Tibial nerve (tissue), 4 donors: ENCODE measurements around the gene MCF2L2. TPM values are rescaled to one million over a fixed set of nuclear protein-coding genes. Genes with fewer than 3 reads are reported as not detected.
A peak's percentile ranks its signal among the peaks of the same experiment; 100 is the strongest.

Experiments
- DNase-seq, 2 donors: peaks; one replicate each; pipeline ENCODE4 v3.0.0-alpha.2; 2019; ENCODE audit warnings: low spot score in 2 of 2
- H3K27ac ChIP-seq, 4 donors: fragments of 200-600 bp; sonication (generic) in 3 of 4; one replicate each; pipeline ENCODE4 v1.5.1; 2017 to 2019; ENCODE audit warnings: mild to moderate bottlenecking in 1 of 4
- H3K27me3 ChIP-seq, 2 donors: fragments of 200-600 bp; sonication (generic) in 1 of 2; one replicate each; pipeline versions ENCODE4 v1.5.1 to v1.6.0; 2017 to 2019
- H3K36me3 ChIP-seq, 3 donors: fragments of 200-600 bp; sonication (generic); one replicate each; pipeline ENCODE4 v1.5.1; 2018 to 2019
- H3K4me1 ChIP-seq, 4 donors: fragments of 200-600 bp; sonication (generic) in 3 of 4; one replicate each; pipeline ENCODE4 v1.5.1; 2017 to 2019
- H3K4me3 ChIP-seq, 4 donors: fragments of 200-600 bp; sonication (generic) in 3 of 4; one replicate each; pipeline ENCODE4 v1.5.1; 2017 to 2019; ENCODE audit warnings: mild to moderate bottlenecking in 1 of 4, moderate library complexity in 1 of 4
- H3K9me3 ChIP-seq, 4 donors: fragments of 200-600 bp; sonication (generic) in 3 of 4; one replicate each; pipeline ENCODE4 v1.5.1; 2017 to 2019
- EP300 ChIP-seq, 2 donors: sonication (generic); formaldehyde crosslinking; IDR thresholded peaks; one replicate each; pipeline ENCODE4 v1.6.1; 2017; ENCODE audit warnings: antibody characterized with exemption in 2 of 2, mild to moderate bottlenecking in 1 of 2
- POLR2A ChIP-seq, 2 donors: fragments of 450-650 bp; IDR thresholded peaks; one replicate each; pipeline ENCODE4 v1.6.1; 2017; ENCODE audit warnings: antibody characterized with exemption in 2 of 2, mild to moderate bottlenecking in 2 of 2, moderate library complexity in 2 of 2
- WGBS, 2 donors: methylation state at CpG; one replicate each; pipeline ENCODE4 v1.1.5; 2018; 5-methylcytosine and 5-hydroxymethylcytosine counted together
- total RNA-seq, 4 donors: library from RNA; depleted of rRNA; stranded (reverse); fragments of >200 nt; gene quantifications; one replicate each; pipeline ENCODE4 v1.1.0, GENCODE V29; 2016
- TF ChIP-seq, protein P1 (sequence below), 5 experiments: fragments of 200-600 bp in 3 of 5; fragments of 450-650 bp in 2 of 5; sonication (generic) in 3 of 5; IDR thresholded peaks; one replicate each; pipeline ENCODE4 v1.5.1; 2016 to 2019; ENCODE audit warnings: antibody characterized with exemption in 5 of 5, mild to moderate bottlenecking in 3 of 5, moderate library complexity in 2 of 5

MCF2L2 gene
- total RNA-seq, 4 donors from 2014 or later: 0.90 to 24.9 (median 1.8) TPM

DNA sequence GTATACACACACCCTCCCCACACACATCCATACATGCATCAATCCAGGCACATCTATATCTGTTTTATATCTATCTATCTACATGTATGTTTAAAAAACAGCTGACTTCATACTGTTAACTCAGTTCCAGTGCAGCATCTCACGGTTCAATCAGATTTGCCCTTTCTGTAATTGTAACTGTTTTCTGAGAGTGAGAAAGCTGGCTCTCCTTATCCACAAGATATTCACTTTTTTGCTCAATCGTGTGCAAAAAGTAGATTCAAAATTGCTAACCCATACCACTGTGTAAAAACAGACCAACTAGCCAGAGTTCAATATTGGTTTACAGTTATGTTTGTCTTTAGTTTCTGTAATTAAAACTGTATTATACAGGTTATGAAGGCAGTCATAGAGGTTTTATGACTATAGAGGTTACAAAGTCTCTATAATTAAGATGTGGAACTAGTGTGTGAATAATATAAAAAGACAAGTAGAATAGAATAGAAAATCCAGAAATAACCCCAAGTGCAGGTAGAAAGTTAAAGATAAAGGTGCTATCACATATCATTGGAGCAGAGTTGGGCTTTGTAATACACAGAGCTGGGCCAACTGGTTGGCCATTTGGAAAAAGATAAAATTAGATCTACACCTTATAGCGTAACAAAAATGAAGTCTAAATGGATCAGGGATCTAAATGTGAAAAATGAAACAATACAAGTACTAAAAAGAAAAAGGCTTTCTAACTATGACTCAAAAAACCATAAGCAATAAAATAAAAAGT lies 20.1 kb upstream of the MCF2L2 start:
- no peak for TF ChIP-seq EP300 (IDR thresholded peaks at IDR 0.05)
- no peak for TF ChIP-seq POLR2A (IDR thresholded peaks at IDR 0.05)
- TF ChIP-seq, protein P1, sequence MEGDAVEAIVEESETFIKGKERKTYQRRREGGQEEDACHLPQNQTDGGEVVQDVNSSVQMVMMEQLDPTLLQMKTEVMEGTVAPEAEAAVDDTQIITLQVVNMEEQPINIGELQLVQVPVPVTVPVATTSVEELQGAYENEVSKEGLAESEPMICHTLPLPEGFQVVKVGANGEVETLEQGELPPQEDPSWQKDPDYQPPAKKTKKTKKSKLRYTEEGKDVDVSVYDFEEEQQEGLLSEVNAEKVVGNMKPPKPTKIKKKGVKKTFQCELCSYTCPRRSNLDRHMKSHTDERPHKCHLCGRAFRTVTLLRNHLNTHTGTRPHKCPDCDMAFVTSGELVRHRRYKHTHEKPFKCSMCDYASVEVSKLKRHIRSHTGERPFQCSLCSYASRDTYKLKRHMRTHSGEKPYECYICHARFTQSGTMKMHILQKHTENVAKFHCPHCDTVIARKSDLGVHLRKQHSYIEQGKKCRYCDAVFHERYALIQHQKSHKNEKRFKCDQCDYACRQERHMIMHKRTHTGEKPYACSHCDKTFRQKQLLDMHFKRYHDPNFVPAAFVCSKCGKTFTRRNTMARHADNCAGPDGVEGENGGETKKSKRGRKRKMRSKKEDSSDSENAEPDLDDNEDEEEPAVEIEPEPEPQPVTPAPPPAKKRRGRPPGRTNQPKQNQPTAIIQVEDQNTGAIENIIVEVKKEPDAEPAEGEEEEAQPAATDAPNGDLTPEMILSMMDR (IDR thresholded peaks at IDR 0.05): no peak
- Histone ChIP-seq H3K4me3 (peak overlapping the region; percentile 52 to 80 (median 72)), H3K36me3 (peaks cover 0 to 13% (median 0%) of the 10 kb centered on the region in 3 donors), H3K27ac (peak overlapping the region; percentile 53 to 90 (median 84)), H3K9me3 (peaks cover 0 to 6% (median 0%) of the 10 kb centered on the region in 4 donors), H3K27me3 (no peaks in the 10 kb centered on the region), H3K4me1 (peaks cover 0 to 28% (median 4%) of the 10 kb centered on the region in 4 donors)
- 42 to 43% methylated on average over 3 of the region's 3 CpGs for WGBS, 2 donors
- DNase-seq: no peak

DNA sequence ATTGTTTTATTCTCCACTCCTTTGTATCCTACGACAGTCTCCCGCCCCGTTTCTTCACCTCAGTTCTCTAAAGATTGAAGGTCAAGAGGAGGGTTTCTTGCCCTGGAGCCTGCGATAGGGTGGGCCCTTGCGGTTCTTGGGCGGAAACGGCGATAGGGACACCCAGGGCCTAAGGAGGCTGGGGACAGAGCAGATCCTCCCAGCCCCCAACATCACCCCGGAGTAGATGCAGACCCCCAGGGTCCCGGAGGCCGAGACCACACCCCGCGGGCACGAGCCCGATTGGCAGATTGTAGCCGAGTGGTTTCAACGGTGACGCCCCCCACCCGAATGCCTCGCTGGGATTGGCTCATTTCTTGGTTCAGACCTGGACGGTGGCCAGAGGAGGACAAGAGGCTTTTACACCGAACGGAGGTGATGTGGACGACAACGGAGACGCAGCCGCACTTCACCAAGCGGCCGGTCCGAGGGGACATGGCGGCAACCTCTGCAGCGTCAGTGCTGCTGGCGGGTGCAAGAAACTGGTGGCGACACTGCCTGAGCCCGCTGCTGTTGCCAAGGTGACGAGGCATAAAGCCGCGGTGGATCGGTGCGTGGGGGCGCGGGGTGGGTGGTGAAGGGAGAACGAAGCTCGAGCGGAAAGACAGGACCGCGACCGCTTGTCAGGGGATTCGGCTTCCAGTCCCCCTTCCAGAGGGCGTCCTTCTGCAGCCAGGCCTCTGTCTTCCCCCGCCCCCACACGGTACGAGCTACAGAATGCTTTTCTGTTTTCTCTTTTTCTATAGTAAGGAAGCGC lies 19.0 kb upstream of the MCF2L2 start:
- Histone ChIP-seq H3K36me3 (peaks cover 0 to 6% (median 0%) of the 10 kb centered on the region in 3 donors), H3K27ac (peak overlapping the region; percentile 53 to 90 (median 84)), H3K4me1 (peaks cover 0 to 28% (median 4%) of the 10 kb centered on the region in 4 donors), H3K9me3 (peaks cover 0 to 15% (median 3%) of the 10 kb centered on the region in 4 donors), H3K27me3 (no peaks in the 10 kb centered on the region), H3K4me3 (peak overlapping the region; percentile 52 to 80 (median 72))
- peak; percentile 64 to 77 for DNase-seq
- 1 to 2% methylated on average over 27 to 45 of the region's 54 CpGs for WGBS, 2 donors
- TF ChIP-seq EP300 (IDR thresholded peaks at IDR 0.05) (peak in 1 of 2 donors; percentile 84), POLR2A (IDR thresholded peaks at IDR 0.05) (peak; percentile 9 to 45)
- TF ChIP-seq, protein P1 (IDR thresholded peaks at IDR 0.05): peak in 1 of 5 experiments; percentile 13

DNA sequence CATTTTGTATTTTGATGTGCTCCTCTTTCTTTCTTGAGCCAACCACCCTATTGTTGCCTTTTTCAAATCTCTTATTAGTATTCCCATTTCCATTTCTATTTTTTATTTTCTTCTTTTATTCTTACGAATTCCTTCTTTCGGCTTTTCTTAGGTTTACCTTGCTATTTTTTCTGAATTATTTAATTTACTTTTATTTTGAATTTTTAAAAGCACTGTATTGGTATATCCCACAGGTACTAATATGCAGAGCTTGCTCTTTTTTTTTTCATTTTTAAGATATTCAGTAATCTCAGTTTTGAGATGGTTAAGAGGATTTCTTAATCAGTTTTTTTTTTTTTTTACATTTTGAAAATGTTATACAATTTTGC lies 18.4 kb upstream of the MCF2L2 start:
- 94 to 100% methylated on average over 2 of the region's 2 CpGs for WGBS, 2 donors
- DNase-seq: no peak
- H3K4me1 ChIP-seq: peaks cover 0 to 28% (median 4%) of the 10 kb centered on the region in 4 donors
- H3K36me3 ChIP-seq: peaks cover 0 to 2% (median 0%) of the 10 kb centered on the region in 3 donors
- TF ChIP-seq POLR2A (IDR thresholded peaks at IDR 0.05) (no peak), EP300 (IDR thresholded peaks at IDR 0.05) (no peak)
- TF ChIP-seq, protein P1 (IDR thresholded peaks at IDR 0.05): no peak
- peak overlapping the region; percentile 52 to 80 (median 72) for H3K4me3 ChIP-seq
- H3K27ac ChIP-seq: peak overlapping the region; percentile 53 to 90 (median 84)
- no peaks in the 10 kb centered on the region for H3K27me3 ChIP-seq
- peaks cover 0 to 17% (median 3%) of the 10 kb centered on the region in 4 donors for H3K9me3 ChIP-seq

DNA sequence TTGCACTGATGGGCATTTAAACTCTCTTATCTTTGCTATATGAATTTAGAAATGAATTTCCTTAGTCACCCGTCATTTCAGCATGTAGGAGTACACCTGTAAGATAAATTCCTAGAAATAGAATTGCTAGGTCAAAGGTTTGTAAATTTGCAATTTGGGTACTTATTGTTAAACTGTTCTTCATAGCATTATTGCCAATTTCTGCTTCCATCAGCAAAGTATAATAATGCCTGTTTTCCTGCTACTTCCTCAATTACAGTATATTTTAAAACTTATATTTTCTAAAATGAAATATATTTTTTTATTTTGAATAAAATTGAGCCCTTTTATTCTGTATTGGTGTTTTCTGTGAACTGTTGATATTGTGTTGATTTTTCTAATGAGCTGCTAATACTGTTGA lies 16.3 kb upstream of the MCF2L2 start:
- no peak overlapping the region for H3K4me3 ChIP-seq
- no peak for DNase-seq
- TF ChIP-seq POLR2A (IDR thresholded peaks at IDR 0.05) (no peak), EP300 (IDR thresholded peaks at IDR 0.05) (no peak)
- TF ChIP-seq, protein P1 (IDR thresholded peaks at IDR 0.05): no peak
- H3K36me3 ChIP-seq: no peaks in the 10 kb centered on the region
- 89 to 97% methylated on average over 1 of the region's 1 CpG for WGBS, 2 donors
- peaks cover 0 to 24% (median 4%) of the 10 kb centered on the region in 4 donors for H3K4me1 ChIP-seq
- H3K27me3 ChIP-seq: no peaks in the 10 kb centered on the region
- peaks cover 0 to 17% (median 3%) of the 10 kb centered on the region in 4 donors for H3K9me3 ChIP-seq
- H3K27ac ChIP-seq: no peak overlapping the region
